ENCODE data around the gene TPTE. TPM values are rescaled to one million over a fixed set of nuclear protein-coding genes. Genes with fewer than 3 reads are reported as not detected.
"Not testable (repeated sequence)": the region's sequence is repeated elsewhere in the genome, so short reads cannot be mapped to it uniquely, and the experiment has no call there.

The TPTE gene
- total RNA-seq, 1 experiment from 2014 or later = not detected

GRCh38 chr21:10607074-10607473 is 85.7 kb downstream of the TPTE start:
- DNase-seq (ENCODE audit: low read depth); in situ Hi-C loops (cut with HindIII; ENCODE audit: low pct_unique_long_range_greater_than_20kb, low sequenced_read_pairs): not testable (repeated sequence)

DNA sequence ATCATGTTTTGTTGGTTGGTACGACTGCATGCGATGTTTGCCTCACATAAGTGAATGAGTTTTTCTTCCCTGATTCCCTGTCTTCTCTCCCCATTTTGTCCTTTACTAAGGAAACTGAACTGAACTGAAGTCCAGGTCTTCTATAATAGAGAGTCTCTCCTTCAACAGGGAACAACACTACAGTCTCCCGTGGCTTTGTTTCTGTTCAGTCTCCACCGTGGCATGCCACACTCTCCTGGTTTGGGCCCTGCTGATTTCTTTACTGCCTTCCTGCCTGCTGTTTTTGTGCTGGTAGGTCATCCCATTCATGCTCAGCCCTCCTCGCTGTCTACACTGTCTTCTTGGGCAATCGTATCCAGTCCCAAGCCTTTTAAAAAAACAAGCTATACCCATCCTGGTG is 92.9 kb downstream of the TPTE start:
- DNase-seq (ENCODE audit: low read depth); in situ Hi-C loops (cut with HindIII; ENCODE audit: low pct_unique_long_range_greater_than_20kb, low sequenced_read_pairs): not testable (repeated sequence)

- in situ Hi-C loops (cut with HindIII; ENCODE audit: low pct_unique_long_range_greater_than_20kb, low sequenced_read_pairs); DNase-seq (ENCODE audit: low read depth): not testable (repeated sequence)
These were observed 94.7 kb downstream of the TPTE start for GRCh38 chr21:10616061-10616460.

DNA sequence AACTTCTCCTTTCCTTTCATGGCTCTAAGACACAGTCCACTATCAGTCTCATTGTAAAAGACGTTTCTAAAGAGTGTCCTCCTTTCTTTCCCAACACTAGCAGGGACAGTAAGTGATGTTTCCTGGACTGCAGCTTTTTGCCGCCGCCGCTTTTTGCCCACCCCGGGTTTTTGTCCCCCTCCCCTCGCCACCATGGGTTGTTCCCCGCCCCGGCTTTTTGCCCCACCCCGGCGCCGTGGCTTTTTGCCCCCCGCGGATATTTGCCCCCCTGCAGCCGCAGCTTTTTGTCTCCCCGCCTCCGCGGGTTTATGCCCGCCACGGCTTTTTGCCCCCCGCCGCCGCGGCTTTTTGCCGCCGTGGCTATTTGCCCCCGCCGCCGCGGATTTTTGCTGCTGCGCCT is 95.2 kb downstream of the TPTE start:
- DNase-seq (ENCODE audit: low read depth) = no peak
- in situ Hi-C loops (cut with HindIII; ENCODE audit: low pct_unique_long_range_greater_than_20kb, low sequenced_read_pairs) = no loop called here

GRCh38 chr21:10617133-10617752 is 95.9 kb downstream of the TPTE start:
- in situ Hi-C loops (cut with HindIII; ENCODE audit: low pct_unique_long_range_greater_than_20kb, low sequenced_read_pairs); DNase-seq (ENCODE audit: low read depth): not testable (repeated sequence)

DNA sequence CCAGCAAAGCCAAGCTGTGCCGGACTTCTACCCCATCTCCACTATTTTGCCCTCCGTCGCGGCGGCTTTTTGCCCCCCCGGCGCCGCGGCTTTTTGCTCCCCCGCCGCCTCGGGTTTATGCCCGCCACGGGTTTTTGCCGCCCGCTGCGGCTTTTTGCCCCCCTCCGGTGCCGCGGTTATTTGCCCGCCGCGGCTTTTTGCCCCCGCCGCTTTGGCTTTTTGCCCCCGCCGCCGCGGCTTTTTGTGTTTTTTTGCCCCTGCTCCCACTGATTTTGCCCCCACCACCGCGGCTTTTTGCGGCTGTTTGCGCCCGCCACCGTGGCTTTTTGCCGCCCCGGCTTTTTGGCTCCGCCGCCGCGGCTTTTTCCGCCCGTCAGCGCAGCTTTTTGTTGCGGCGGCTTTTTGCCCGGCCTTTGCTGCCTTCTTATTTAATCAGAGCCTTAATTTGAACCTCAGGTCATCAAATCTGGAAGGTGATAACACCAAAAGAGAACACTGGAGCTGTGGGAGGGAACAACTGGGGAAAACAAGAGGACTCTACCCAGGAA is 106.0 kb downstream of the TPTE start:
- DNase-seq (ENCODE audit: low read depth) = no peak
- in situ Hi-C loops (cut with HindIII; ENCODE audit: low pct_unique_long_range_greater_than_20kb, low sequenced_read_pairs) = no loop called here

DNA sequence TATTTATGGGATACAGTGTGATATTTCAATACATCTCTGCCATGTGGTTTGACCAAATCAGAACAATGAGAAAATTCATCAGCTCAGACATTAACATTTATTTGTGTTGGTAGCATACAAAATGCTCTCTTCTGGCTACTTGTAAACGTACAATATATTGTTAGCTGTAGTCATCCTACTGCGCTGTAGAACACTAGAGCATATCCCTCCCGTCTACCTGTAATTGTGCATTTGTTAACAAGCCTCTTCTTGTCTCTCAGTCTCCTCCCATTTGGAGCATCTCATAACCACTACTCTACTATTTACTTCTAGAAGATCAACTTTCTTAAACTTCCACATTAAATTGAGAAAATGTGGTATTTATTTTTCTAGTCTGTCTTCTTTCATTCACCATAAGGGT is 107.9 kb downstream of the TPTE start:
- in situ Hi-C loops (cut with HindIII; ENCODE audit: low pct_unique_long_range_greater_than_20kb, low sequenced_read_pairs) = not testable (repeated sequence)

GRCh38 chr21:10630829-10631228 is 109.4 kb downstream of the TPTE start:
- DNase-seq (ENCODE audit: low read depth); in situ Hi-C loops (cut with HindIII; ENCODE audit: low pct_unique_long_range_greater_than_20kb, low sequenced_read_pairs): not testable (repeated sequence)

More for the DNA sequence above, 107.9 kb downstream of the TPTE start:
- not testable (repeated sequence) for DNase-seq (ENCODE audit: low read depth)

GRCh38 chr21:10631316-10631715 is 109.9 kb downstream of the TPTE start:
- DNase-seq (ENCODE audit: low read depth); in situ Hi-C loops (cut with HindIII; ENCODE audit: low pct_unique_long_range_greater_than_20kb, low sequenced_read_pairs): not testable (repeated sequence)

DNA sequence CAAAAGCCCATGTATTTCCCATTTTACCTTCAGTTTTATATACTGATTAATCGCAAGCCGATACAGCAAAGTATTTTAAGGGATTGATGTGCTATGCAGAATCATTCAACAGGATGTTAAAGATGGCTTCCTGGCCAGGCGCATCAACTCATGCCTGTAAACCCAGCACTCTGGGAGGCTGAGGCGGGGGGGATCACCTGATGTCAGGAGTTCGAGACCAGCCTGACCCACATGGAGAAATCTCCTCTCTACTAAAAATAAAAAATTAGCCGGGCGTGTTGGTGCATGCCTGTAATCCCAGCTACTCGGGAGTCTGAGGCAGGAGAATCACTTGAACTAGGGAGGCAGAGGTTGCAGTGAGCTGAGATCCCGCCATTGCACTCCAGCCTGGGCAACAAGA is 116.8 kb downstream of the TPTE start:
- in situ Hi-C loops (cut with HindIII; ENCODE audit: low pct_unique_long_range_greater_than_20kb, low sequenced_read_pairs); DNase-seq (ENCODE audit: low read depth): not testable (repeated sequence)

GRCh38 chr21:10639123-10639522 is 117.7 kb downstream of the TPTE start:
- in situ Hi-C loops (cut with HindIII; ENCODE audit: low pct_unique_long_range_greater_than_20kb, low sequenced_read_pairs) = no loop called here
- no peak for DNase-seq (ENCODE audit: low read depth)

DNA sequence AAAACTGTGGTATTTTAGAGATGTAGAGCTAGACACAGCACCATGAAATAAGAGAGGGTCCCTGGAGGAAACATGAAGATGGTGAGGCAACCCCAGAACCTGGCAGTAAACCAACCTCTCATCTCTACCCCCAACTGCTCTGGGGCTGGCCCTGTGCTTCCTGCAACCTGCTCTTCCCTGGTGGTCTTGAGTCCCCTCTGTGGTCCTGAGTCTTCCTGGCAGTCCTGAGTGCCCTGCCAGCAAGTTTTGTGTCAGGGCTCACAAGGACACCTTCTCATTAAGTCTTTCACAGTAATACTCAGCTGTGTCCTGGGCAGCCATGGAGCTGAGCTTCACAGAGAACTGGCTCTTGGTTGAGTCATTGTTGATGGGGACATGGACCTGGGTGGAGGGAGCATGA is 118.4 kb downstream of the TPTE start:
- DNase-seq (ENCODE audit: low read depth); in situ Hi-C loops (cut with HindIII; ENCODE audit: low pct_unique_long_range_greater_than_20kb, low sequenced_read_pairs): not testable (repeated sequence)

DNA sequence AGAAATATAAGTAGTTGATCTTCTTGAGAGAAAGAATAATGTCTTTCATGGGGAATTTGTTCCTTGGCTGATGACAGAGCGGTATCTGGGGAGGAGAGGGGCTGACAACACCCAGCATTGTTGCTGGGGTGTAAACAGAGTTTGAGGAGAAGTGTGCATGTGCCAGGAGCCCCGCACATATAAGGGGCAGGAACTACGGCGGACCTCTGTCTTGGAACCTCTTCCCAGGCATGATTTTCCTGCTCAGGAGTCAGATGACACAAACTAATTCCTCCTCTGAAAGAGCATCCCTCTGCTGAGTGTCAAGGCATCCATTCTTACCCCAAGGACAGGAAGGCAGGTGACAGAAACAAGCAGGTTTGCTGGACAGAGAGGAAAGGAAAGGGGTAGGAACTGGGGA is 119.1 kb downstream of the TPTE start:
- in situ Hi-C loops (cut with HindIII; ENCODE audit: low pct_unique_long_range_greater_than_20kb, low sequenced_read_pairs) = no loop called here
- no peak for DNase-seq (ENCODE audit: low read depth)

- no peak for DNase-seq (ENCODE audit: low read depth)
- in situ Hi-C loops (cut with HindIII; ENCODE audit: low pct_unique_long_range_greater_than_20kb, low sequenced_read_pairs) = no loop called here
These were observed 119.7 kb downstream of the TPTE start for GRCh38 chr21:10641107-10641506.

DNA sequence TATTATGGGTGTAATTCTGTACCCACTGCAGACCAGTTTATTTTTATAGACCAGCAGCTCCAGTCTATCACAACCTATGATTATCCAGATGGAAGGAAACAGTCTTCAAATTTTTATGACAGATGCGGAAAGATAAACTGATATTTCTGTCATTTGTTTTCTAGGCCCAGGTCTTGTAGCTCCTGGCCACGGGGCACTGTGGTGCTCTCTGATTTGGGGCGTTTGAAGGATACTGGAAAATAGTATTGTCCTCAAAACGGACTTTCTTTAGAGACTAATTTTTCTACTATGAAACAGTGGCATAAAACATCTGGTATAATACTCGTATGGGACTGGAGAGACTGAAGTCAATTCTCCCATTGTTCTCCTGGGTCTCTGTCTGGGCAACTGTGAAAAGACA is 124.3 kb downstream of the TPTE start:
- in situ Hi-C loops (cut with HindIII; ENCODE audit: low pct_unique_long_range_greater_than_20kb, low sequenced_read_pairs); DNase-seq (ENCODE audit: low read depth): not testable (repeated sequence)

DNA sequence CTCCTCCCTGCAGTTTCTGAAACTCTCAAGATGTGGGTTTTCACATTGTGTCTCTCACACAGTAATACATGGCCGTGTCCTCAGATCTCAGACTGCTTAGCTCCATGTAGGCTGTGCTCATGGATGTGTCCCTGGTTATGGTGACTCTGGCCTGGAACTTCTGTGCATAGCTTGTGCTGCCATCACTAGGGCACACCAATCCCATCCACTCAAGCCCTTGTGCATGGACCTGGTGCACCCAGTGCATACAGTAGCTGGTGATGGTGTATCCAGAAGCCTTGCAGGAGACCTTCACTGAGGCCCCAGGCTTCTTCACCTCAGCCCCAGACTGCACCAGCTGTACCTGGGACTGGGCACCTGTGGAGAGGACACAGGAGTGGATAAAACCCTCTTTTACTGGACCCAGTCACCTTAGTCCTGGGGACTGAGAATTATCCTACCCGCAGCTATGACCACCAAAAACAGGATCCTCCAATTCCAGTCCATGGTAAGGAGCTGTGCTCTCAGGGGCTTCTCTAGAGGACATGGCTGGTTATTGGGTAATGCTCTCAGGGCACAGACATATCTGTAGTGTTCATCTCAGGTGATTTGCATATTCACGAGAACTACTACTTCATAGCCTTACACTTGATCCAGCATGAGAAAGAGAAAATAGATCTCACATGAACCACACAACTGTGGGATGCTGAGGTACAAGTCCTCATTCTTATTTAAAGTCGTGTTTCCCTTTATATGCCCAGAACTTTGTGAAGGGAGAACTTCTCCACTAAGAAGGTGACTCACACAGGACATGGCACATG is 128.2 kb downstream of the TPTE start:
- DNase-seq (ENCODE audit: low read depth); in situ Hi-C loops (cut with HindIII; ENCODE audit: low pct_unique_long_range_greater_than_20kb, low sequenced_read_pairs): not testable (repeated sequence)

- in situ Hi-C loops (cut with HindIII; ENCODE audit: low pct_unique_long_range_greater_than_20kb, low sequenced_read_pairs); DNase-seq (ENCODE audit: low read depth): not testable (repeated sequence)
These were observed 128.9 kb downstream of the TPTE start for GRCh38 chr21:10650297-10650696.

All from Caki2 (cell line).